Activated CD4-positive, alpha-beta T cell treated with anti-CD3 and anti-CD28 coated beads, Interleukin-2, amount 50 U/mL, for 4 hours (primary cell): Measurements from ENCODE around the gene CLEC17A.
"Not testable (repeated sequence)": the region's sequence is repeated elsewhere in the genome, so short reads cannot be mapped to it uniquely, and the experiment has no call there.

Experiments used
- DNase-seq, 2 experiments: peaks; one replicate each; pipeline ENCODE4 v3.0.0-alpha.2; 2020

CLEC17A gene, protein sequence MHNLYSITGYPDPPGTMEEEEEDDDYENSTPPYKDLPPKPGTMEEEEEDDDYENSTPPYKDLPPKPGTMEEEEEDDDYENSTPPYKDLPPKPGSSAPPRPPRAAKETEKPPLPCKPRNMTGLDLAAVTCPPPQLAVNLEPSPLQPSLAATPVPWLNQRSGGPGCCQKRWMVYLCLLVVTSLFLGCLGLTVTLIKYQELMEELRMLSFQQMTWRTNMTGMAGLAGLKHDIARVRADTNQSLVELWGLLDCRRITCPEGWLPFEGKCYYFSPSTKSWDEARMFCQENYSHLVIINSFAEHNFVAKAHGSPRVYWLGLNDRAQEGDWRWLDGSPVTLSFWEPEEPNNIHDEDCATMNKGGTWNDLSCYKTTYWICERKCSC

DNA sequence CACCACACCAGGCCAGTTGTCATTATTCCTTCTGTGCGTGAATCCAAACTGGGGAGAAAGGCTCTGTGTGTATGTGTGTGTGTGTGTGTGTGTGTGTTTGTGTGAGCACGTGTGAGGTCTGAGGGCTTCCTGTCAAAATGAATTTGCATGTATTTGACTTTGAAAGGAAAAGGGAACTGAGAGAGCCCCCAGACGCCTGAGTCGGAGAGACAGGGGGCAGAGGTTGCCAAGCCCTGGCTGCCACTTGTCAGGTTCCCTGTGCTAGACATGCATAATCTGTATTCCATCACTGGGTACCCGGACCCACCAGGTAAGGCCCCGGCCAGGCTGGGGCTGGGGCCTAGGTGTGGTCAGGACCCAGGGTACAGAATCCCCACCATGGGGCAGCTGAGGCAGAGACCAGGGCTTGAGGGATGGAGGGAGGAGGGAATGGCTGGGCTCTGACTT is at the start of gene CLEC17A:
Gene CLEC17A (plus strand): TSS at position 191 of the 447 bp plus-strand sequence. CDS start 77 bp downstream, at position 268.
- DNase-seq: no peak

DNA sequence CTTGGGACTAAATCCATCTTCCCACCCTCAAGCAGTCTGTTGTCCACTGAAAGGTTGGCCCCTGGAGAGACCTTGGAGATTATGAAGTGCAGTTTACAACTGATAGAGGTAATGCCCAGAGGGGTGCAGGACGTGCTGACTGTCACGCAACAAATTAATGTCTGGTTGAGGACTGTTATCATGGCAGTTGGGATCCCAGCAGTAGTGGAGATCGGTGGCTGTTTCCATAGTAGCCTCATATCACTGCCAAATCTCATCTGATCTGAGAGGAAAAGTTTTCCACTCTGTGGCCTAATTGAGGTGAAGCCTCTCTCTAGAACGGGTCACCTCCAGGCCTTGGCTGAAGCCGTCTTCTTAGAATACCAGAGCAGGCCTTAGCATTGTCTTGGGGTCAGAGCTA is 49.4 kb upstream of the CLEC17A start:
- no peak for DNase-seq

DNA sequence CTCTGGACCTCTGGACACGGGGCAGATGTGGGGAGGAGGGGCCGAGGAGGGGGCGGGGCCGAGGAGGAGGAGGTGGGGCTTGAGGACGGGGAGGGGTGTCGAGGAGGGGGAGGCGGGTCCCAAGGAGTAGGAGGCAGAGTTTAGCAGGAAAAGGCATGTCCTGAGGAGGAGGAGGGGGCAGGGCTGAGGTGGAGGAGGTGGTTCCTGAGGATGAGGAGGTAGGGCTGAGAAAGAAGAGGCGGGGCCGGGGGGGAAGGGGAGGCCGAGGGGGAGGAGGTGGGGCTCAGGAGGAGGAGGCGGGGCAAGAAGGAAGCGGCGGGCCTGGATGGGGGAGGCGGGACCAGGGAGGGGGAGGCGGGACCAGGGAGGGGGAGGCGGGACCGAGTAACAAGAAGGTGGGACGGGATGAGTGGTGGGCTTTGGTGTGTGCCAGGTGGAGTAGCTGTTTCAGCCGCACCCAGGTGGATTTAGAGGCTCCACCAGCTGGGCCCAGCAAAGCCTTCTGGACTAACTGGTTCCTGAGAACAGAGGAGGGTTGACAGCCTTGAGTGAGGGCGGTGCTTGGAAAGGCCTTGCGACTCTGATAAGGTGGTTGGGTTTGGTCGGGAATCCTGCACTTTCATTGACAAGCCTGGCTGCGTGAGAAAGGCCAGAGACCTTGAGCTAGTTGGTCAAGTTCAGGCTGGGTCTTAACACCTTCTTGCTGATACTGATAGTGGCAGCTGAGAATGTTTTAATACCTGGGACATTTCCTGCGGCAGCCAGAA is 45.8 kb upstream of the CLEC17A start:
- DNase-seq: no peak

GRCh38 chr19:14540741-14541525 is 42.0 kb upstream of the CLEC17A start:
- no peak for DNase-seq

GRCh38 chr19:14541979-14542378 is 40.9 kb upstream of the CLEC17A start:
- not testable (repeated sequence) for DNase-seq

DNA sequence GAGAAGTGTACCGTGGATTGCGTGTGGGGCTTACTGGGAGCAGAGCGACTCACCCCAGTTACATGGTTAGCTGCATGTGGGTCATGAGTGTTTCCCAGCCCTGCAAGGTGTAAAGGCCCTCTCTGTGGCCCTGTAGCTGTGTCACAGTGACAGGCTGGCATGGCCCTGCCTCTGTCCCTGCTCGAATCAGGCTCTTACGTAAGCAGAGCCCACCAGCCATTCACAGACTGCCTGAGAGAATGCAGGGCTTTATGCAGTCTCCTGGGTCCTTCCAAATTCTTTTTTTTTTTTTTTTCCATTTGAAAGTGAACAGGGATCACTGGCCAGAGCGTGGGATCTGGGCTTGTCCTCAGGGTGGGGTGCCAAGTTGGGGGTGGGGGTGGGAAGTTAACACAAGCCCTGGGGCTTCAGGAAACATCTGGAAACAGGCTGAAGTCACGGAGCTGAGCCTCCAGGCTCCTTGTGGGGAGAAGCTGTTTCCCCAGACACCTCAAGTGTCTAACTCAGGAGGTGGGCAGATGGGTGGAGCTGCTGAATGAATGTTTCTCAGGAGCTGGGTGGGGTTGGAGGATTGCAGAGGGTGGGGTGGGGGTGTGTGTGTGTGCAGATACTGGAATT is 40.1 kb upstream of the CLEC17A start:
- DNase-seq: no peak

DNA sequence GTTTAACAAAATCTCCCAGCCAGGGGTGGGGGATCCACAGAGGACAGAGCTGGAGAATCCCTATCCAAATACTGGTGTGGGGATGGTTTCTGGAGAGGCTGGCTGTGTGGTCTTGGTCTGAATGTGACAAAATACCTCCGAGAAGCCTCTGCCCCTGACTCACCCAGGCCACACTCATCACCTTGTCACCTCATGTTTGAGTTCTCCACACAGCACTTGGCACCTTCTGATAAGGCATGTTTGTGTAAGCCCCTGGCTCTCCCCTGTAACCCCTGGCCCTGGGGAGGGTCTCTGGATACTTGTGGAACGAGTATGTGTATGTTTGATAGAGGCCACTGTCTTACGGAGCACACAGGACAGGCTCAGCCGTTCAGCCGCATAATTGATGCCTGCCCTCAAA is 38.8 kb upstream of the CLEC17A start:
- no peak for DNase-seq

GRCh38 chr19:14544977-14545715 is 37.7 kb upstream of the CLEC17A start:
- DNase-seq: no peak

GRCh38 chr19:14545716-14546082 is 37.2 kb upstream of the CLEC17A start:
- no peak for DNase-seq

DNA sequence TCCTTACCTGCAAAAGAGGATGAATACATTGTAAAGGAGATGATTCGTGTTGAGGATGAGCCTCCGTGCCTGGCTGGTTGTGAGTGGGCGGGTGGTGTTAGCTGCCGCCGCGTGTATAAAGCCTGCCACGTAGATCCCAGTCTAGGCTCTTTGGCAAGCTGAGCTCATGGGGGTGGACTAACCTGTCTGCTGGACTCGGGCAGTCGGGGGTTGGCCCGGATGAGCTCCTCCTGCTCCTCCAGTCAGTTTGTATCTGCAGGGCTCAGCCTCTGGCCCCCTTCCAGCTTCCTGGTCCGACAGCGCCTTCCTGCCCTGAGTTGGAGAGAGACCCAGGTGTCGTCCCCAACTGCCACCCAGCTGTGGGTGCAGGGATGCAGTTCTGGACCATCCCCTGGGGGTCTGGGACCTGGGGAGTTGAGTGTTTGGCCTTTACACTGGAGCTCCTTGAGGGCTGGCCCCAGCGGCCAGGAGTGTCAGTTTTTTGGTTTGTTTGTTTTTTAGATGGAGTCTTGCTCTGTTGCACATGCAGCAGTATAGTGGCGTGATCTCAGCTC is 32.6 kb upstream of the CLEC17A start:
- no peak for DNase-seq

- peak; percentile 68 to 69 for DNase-seq
Measured at GRCh38 chr19:14551134-14552005, 31.5 kb upstream of the CLEC17A start.

DNA sequence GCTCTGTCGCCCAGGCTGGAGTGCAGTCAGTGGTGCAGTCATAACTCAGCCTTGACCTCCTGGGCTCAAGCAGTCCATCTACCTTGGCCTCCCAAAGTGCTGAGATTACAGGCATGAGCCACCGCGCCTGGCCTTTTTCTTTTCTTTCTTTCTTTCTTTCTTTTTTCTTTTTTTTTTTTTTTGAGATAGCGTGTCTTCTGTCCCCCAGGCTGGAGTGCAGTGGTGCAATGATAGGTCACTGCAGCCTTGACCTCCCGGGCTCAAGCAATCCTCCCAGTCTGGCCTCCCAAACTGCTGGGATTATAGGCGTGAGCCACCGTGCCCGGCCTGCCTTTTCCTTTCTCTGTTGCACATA is 30.9 kb upstream of the CLEC17A start:
- not testable (repeated sequence) for DNase-seq

GRCh38 chr19:14553042-14553938 is 29.6 kb upstream of the CLEC17A start:
- DNase-seq: no peak

GRCh38 chr19:14553939-14554243 is 29.0 kb upstream of the CLEC17A start:
- DNase-seq: no peak

- no peak for DNase-seq
Measured at GRCh38 chr19:14554382-14554812, 28.5 kb upstream of the CLEC17A start.

GRCh38 chr19:14555918-14556661 is 26.8 kb upstream of the CLEC17A start:
- no peak for DNase-seq

DNA sequence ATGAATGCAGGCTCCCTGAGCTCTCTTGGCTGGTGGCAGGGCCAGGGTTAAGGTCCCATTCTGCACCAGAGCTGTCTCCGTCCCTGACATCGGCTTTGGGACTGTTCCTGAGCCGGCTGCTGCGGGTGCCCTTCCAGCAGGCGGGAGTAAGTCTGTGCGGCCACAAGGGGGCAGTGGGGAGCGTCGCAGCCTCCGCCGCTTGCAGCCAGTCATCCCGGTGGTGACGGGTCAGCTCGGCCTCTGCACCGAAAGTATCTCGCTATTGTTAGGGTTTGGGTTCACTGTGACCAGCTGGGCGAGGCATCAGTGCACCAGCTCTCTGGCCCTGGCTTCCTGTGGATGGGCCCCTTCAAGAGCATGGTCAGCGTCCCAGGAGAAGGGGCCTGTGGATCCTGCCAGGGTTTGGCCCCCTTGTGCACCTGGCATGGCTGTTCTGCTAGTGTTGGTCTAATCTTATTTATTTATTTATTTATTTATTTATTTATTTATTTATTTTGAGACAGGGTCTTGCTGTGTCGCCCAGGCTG is 26.2 kb upstream of the CLEC17A start:
- peak; percentile 63 to 65 for DNase-seq

GRCh38 chr19:14558370-14559066 is 24.4 kb upstream of the CLEC17A start:
- no peak for DNase-seq
